Measurements from ENCODE around the gene UQCC2.

DNA sequence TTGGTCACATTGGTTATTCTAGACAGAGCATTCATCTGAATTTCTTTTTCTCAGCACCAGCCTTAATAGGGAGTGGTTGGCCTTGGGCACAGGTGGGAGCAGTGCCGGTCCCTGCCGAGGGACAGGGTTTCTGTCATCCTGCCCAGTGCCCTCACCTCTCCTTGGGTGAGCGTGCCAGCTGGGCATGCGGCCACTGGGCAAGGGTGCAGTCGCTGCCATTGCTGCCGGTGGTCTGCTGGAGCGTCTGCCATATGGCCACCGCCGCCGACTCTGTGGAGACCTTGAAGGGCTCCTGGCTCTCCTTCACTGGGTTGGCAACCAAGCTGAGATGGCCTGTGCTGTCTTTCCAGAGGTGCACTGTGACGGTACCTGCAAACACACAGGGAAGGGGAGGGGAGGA is 16.4 kb upstream of the UQCC2 start:
- TF ChIP-seq, protein P1, sequence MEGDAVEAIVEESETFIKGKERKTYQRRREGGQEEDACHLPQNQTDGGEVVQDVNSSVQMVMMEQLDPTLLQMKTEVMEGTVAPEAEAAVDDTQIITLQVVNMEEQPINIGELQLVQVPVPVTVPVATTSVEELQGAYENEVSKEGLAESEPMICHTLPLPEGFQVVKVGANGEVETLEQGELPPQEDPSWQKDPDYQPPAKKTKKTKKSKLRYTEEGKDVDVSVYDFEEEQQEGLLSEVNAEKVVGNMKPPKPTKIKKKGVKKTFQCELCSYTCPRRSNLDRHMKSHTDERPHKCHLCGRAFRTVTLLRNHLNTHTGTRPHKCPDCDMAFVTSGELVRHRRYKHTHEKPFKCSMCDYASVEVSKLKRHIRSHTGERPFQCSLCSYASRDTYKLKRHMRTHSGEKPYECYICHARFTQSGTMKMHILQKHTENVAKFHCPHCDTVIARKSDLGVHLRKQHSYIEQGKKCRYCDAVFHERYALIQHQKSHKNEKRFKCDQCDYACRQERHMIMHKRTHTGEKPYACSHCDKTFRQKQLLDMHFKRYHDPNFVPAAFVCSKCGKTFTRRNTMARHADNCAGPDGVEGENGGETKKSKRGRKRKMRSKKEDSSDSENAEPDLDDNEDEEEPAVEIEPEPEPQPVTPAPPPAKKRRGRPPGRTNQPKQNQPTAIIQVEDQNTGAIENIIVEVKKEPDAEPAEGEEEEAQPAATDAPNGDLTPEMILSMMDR (IDR thresholded peaks at IDR 0.05; ENCODE audit: low read depth, low read length, poor library complexity, severe bottlenecking): no peak
- no peak for TF ChIP-seq EZH2phosphoT487 (IDR thresholded peaks at IDR 0.05; ENCODE audit: borderline replicate concordance, low read length)
